Activated CD8-positive, alpha-beta T cell treated with anti-CD3 and anti-CD28 coated beads, Interleukin-2, amount 10 ng/mL, durations not matched to agents 7 days and 5 days (primary cell): Measurements from ENCODE around the gene TUBB1. TPM values are rescaled to one million over a fixed set of nuclear protein-coding genes. Genes with fewer than 3 reads are reported as not detected.

Experiments
- ATAC-seq: fragments of 150-1000 bp; cut with Tn5 transposase; one replicate; pipeline ENCODE4 v1.10.0; 2021; ENCODE audit warnings: moderate library complexity
- CTCF ChIA-PET: fragments of 350-600 bp; sonication (Branson Sonifier 250); formaldehyde crosslinking; loops from one replicate; lab custom pipeline; 2021; ENCODE audit warnings: antibody characterized with exemption; lab: Charles Lee
- POLR2A ChIA-PET: fragments of 350-600 bp; sonication (Branson Sonifier 250); formaldehyde crosslinking; loops from one replicate; lab custom pipeline; 2021; ENCODE audit warnings: antibody characterized with exemption; lab: Charles Lee
- DNase-seq: peaks from one replicate; pipeline ENCODE4 v3.0.0-alpha.2; 2020
- H3K27ac Mint-ChIP-seq: one replicate; pipeline ENCODE4 v1.8.0; 2021; ENCODE audit warnings: mild to moderate bottlenecking, mixed read lengths
- H3K27me3 Mint-ChIP-seq: one replicate; pipeline ENCODE4 v1.8.0; 2021; ENCODE audit warnings: low read depth, mixed read lengths
- H3K36me3 Mint-ChIP-seq: one replicate; pipeline ENCODE4 v1.8.0; 2021; ENCODE audit warnings: low read depth, mixed read lengths
- H3K4me1 Mint-ChIP-seq: one replicate; pipeline ENCODE4 v1.8.0; 2021; ENCODE audit warnings: low read depth, mixed read lengths
- H3K4me3 Mint-ChIP-seq: one replicate; pipeline ENCODE4 v1.8.0; 2021; ENCODE audit warnings: mild to moderate bottlenecking, mixed read lengths
- H3K9me3 Mint-ChIP-seq: one replicate; pipeline ENCODE4 v1.8.0; 2022; ENCODE audit warnings: mixed read lengths; ENCODE audit not compliant: insufficient read depth
- total RNA-seq, 2 experiments: library from RNA; stranded (reverse); gene quantifications; one replicate each; pipeline ENCODE4 v1.2.3, GENCODE V29; 2021

The TUBB1 gene
- total RNA-seq, 2 experiments from 2014 or later: not detected

DNA sequence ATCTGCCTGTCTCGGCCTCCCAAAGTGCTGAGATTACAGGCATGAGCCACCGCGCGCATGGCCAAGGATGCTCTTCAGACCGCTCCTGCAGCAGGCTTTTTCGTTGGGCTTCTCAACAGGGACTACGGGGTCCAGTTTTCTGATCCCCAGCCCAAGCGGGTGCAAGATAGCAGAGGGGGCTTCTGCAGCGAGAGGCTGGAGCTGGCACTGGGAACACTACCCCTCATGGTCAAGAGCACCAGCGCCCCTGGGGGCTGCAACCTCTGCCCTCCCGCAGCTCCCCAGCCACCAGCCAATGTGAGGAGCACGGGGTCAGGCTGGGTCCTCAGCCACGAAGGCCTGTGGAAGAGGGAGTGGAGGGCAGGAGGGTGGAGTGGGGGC lies 18.2 kb upstream of the TUBB1 start:
- POLR2A ChIA-PET: interaction anchor here (1.0 kb wide), 1 partner anchor 10 kb away, joined by 3 read pairs; no protein-coding TSS in a partner anchor

DNA sequence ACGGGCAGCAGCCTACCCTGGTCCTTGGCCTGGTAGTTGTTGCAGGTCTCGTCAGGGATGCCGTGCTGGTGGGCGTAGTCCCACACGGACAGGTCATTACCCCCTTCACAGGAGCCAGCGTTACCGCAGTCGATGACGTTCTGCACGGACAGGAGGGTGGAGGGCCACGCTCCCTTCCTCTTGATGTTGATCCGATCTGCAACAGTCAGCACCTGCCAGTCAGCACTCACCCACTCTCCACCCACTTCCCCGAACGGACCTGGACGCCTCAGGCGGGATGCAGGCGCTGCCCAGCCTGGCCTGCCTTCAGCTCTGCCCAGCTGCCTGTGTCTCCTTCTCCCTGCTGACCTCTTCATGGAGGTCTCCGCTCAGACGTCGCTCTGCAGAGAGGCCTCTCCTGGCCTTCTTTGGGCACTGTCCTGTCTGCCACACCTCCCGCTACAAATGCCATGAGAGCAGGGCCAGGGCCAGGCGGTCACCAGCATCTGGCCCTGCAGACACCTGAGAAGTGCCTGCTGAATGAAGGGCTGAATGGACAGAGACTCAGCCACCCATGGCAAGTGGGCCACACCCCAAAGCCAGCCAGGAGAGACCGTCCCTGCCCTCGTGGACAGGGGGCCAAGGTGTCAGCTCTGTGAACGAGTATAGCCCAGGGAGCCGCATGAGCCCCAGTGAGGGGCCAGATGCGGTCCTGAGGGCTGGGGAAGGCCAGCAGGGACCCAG lies 17.6 kb upstream of the TUBB1 start:
- ChIA-PET POLR2A (interaction anchor here (1.0 kb wide), 1 partner anchor 10 kb away, joined by 3 read pairs; no protein-coding TSS in a partner anchor), CTCF (no interaction called here)
- DNase-seq: no peak

More for the DNA sequence above, 18.2 kb upstream of the TUBB1 start:
- CTCF ChIA-PET: no interaction called here
- ATAC-seq: no peak
- H3K36me3 Mint-ChIP-seq: peaks cover 36% of the 10 kb centered on the region
- H3K27me3 Mint-ChIP-seq: no peaks in the 10 kb centered on the region
- H3K4me3 Mint-ChIP-seq: no peak overlapping the region
- no peaks in the 10 kb centered on the region for H3K9me3 Mint-ChIP-seq
- no peak for DNase-seq
- peaks cover 32% of the 10 kb centered on the region for H3K4me1 Mint-ChIP-seq
- H3K27ac Mint-ChIP-seq: no peak overlapping the region

DNA sequence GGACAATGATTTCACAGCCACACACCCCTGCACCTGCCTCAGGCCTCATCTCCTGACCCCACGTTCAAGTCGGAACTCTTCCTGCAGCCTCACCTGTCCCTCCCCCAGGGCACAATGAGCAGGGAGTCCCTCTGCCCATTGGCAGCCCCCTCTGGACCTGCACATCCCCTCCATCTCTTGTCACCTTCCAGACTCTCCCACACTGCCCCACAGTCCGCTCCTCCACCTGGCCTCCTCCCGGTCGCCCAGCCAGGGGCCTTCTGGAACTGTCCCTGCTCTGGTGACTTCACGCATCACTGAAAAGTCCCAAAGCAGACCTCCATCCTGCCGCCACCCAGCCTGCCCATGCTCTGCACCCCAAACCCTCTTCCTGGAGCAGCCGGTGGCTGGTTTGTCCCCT lies 16.8 kb upstream of the TUBB1 start:
- H3K27ac Mint-ChIP-seq: no peak overlapping the region
- peaks cover 35% of the 10 kb centered on the region for H3K4me1 Mint-ChIP-seq
- H3K36me3 Mint-ChIP-seq: peaks cover 26% of the 10 kb centered on the region
- POLR2A ChIA-PET: no interaction called here
- H3K4me3 Mint-ChIP-seq: no peak overlapping the region
- no peaks in the 10 kb centered on the region for H3K27me3 Mint-ChIP-seq
- ATAC-seq: no peak
- H3K9me3 Mint-ChIP-seq: no peaks in the 10 kb centered on the region
- DNase-seq: no peak
- CTCF ChIA-PET: no interaction called here

More for the DNA sequence above, 17.6 kb upstream of the TUBB1 start:
- Mint-ChIP-seq H3K36me3 (peaks cover 31% of the 10 kb centered on the region), H3K9me3 (no peaks in the 10 kb centered on the region), H3K27ac (no peak overlapping the region), H3K27me3 (no peaks in the 10 kb centered on the region), H3K4me1 (peaks cover 35% of the 10 kb centered on the region), H3K4me3 (no peak overlapping the region)
- no peak for ATAC-seq

DNA sequence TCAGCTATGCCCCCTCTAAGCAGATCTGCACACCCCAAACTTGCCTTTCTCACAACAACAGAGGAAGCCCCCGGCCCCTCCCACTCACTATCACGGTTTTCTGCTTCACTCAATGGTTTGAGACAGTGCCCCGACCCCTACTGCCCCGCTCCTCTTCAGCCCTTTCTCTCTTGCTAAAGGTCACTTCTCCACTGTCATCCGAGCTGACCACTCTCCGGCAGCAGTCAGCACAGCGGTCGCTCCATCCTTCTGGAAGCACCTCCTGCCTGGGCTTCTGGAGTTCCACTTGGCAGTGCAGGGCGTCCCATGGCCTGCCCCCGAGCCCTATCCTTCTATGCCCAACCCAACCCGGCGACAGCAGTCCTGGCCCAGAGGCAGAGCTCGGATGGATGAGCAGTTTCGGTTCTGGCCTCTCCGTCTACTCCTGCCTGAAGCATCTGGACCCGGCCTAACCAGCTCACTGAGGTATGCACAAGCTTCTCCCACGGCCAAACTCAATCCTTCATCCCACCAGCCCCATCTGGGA lies 16.3 kb upstream of the TUBB1 start:
- no peak for ATAC-seq
- Mint-ChIP-seq H3K9me3 (no peaks in the 10 kb centered on the region), H3K27ac (no peak overlapping the region), H3K4me1 (peaks cover 39% of the 10 kb centered on the region), H3K36me3 (peaks cover 21% of the 10 kb centered on the region), H3K27me3 (no peaks in the 10 kb centered on the region), H3K4me3 (no peak overlapping the region)
- ChIA-PET POLR2A (interaction anchor here (2.2 kb wide), 1 partner anchor 29 kb away, joined by 5 read pairs; the partner anchor contains the start of gene ATP5F1E), CTCF (no interaction called here)
- DNase-seq: no peak

DNA sequence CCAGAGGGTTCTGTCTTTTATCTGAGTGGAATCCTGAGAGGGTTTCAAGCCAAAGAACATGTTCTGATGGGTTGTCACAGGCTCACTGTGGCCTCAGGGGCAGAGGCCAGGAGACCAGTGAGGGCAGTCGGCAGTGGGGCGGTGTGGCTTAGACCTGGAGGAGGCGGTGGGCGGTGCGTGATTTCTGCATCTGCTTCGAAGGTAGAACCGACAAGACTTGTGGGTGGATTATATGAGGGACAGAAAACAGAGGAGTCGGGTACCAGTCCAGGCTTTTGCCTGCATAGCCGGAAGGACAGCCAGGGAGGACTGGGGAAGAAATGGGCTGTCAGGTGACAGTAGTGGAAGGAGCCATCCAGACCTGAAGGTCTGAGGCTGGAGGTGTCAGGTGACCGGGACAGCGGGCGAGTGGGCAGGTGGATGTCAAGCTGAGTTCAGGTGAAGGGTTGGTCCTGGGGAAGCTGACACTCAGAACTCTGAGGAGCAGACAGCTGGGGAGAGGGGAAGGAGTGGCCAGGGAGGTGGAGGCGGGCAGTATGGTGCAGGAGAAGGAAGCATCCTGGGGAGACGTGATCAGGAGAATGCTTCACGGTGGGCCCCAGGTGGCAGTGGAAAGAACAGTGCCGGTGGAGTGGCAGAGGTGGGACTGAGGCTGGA lies 15.3 kb upstream of the TUBB1 start:
- Mint-ChIP-seq H3K4me1 (peaks cover 39% of the 10 kb centered on the region), H3K27ac (peak overlapping the region; percentile 92), H3K27me3 (no peaks in the 10 kb centered on the region), H3K36me3 (peaks cover 18% of the 10 kb centered on the region), H3K9me3 (no peaks in the 10 kb centered on the region), H3K4me3 (peak overlapping the region; percentile 72)
- DNase-seq (no peak), ATAC-seq (no peak)
- CTCF ChIA-PET: interaction anchor here (1.1 kb wide), 1 partner anchor 11 kb away, joined by 3 read pairs; no protein-coding TSS in a partner anchor
- POLR2A ChIA-PET: interaction anchor here (2.2 kb wide), 1 partner anchor 28 kb away, joined by 5 read pairs; the partner anchor contains the start of gene ATP5F1E

DNA sequence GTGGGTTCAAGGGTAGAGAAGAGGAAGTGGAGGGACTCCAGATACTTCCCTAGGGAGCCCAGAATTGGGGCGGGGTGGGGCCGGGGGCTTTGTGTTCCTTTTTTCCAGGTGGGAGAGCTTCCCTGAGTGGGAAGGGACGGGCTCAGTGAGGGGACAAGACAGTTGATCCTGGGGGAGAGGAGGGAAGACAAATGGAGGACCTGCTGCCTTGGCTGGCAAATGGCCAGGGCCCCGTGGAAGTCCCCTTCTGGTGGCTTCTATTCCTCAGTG lies 14.8 kb upstream of the TUBB1 start:
- no peaks in the 10 kb centered on the region for H3K9me3 Mint-ChIP-seq
- DNase-seq: no peak
- peaks cover 39% of the 10 kb centered on the region for H3K4me1 Mint-ChIP-seq
- H3K27ac Mint-ChIP-seq: peak overlapping the region; percentile 92
- peaks cover 15% of the 10 kb centered on the region for H3K36me3 Mint-ChIP-seq
- no peak for ATAC-seq
- no peaks in the 10 kb centered on the region for H3K27me3 Mint-ChIP-seq
- POLR2A ChIA-PET: interaction anchor here (2.2 kb wide), 1 partner anchor 27 kb away, joined by 5 read pairs; the partner anchor contains the start of gene ATP5F1E
- H3K4me3 Mint-ChIP-seq: peak overlapping the region; percentile 72
- CTCF ChIA-PET: interaction anchor here (1.1 kb wide), 1 partner anchor 11 kb away, joined by 3 read pairs; no protein-coding TSS in a partner anchor

DNA sequence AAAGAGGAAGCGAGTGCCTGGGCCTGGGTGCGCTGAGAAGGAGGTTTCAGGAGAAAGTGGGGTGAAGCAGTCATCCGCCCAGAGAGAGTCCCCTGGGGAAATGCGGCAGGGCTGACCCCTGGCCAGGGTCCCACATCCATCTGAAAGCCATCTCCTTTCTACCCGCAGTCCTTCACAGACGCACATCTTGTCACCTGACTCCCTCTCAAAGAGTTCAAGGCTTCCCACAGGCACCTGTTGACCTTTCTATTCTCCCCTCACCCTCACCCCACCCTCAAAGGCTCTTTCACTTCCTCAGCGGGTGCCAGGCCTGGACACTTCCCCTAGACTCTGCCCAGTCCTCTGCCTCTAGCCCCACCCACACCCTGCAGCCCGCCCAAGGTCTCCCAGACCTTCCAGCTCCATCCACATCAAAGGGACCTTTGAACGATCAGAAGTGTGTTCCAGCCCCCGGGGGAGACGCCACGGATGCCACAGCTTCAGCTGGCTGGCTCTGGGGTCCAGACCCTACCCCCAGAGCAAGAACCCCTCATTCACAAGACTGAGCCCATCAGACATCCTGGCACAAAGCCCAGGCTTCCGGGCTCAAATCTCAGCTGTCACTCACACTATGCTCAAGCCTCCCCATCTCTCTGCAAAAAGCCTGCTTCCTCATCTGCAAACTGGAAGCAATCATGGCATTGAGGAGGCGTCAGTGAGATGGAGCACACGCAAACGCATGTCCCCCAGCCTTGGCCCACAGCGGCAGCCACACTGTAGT lies 14.3 kb upstream of the TUBB1 start:
- DNase-seq: peak; percentile 67
- H3K36me3 Mint-ChIP-seq: peaks cover 14% of the 10 kb centered on the region
- H3K4me1 Mint-ChIP-seq: peaks cover 41% of the 10 kb centered on the region
- H3K27me3 Mint-ChIP-seq: no peaks in the 10 kb centered on the region
- H3K4me3 Mint-ChIP-seq: peak overlapping the region; percentile 72
- ChIA-PET POLR2A (interaction anchor here (2.2 kb wide), 1 partner anchor 27 kb away, joined by 5 read pairs; the partner anchor contains the start of gene ATP5F1E), CTCF (interaction anchor here (1.1 kb wide), 1 partner anchor 12 kb away, joined by 3 read pairs; no protein-coding TSS in a partner anchor)
- H3K9me3 Mint-ChIP-seq: no peaks in the 10 kb centered on the region
- ATAC-seq: peak; percentile 56
- peak overlapping the region; percentile 92 for H3K27ac Mint-ChIP-seq

DNA sequence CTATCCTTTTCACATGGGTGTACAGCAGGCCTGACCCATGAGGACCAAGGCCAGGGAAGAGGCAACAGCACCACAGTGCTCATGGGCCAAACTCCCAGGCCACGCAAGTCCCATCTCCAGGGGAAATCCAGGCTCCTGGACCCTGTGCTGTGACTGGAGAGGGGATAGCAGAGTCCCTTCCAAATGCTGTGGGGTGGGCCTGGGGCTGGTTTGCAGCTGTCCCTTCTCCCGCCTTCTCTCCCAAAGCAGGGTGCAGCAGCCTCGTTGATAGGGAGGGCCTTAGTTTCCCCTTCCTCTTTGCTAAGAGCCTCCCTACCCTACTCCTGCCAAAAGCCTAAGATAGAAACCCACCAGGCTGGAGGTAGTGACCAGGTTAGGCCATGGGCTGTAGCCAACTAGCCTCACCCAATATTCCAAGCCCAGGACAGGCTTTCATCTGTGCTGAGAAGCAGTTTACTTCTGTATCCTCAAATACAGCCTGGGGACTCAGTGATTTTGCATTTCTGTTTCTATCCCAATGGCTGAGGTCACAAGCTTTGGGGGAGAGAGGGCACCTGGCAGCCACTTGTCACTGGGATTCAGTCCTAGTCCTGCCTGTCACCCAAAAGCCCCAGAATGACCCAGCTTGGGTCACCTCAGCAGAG lies 13.6 kb upstream of the TUBB1 start:
- H3K4me3 Mint-ChIP-seq: peak overlapping the region; percentile 72
- no peaks in the 10 kb centered on the region for H3K9me3 Mint-ChIP-seq
- CTCF ChIA-PET: interaction anchor here (0.6 kb wide), 1 partner anchor 117 kb away, joined by 3 read pairs; no protein-coding TSS in a partner anchor
- H3K36me3 Mint-ChIP-seq: peaks cover 11% of the 10 kb centered on the region
- no peaks in the 10 kb centered on the region for H3K27me3 Mint-ChIP-seq
- ATAC-seq: no peak
- DNase-seq: no peak
- peaks cover 48% of the 10 kb centered on the region for H3K4me1 Mint-ChIP-seq
- POLR2A ChIA-PET: interaction anchor here (1.0 kb wide), 1 partner anchor 10 kb away, joined by 4 read pairs; no protein-coding TSS in a partner anchor
- H3K27ac Mint-ChIP-seq: peak overlapping the region; percentile 92

DNA sequence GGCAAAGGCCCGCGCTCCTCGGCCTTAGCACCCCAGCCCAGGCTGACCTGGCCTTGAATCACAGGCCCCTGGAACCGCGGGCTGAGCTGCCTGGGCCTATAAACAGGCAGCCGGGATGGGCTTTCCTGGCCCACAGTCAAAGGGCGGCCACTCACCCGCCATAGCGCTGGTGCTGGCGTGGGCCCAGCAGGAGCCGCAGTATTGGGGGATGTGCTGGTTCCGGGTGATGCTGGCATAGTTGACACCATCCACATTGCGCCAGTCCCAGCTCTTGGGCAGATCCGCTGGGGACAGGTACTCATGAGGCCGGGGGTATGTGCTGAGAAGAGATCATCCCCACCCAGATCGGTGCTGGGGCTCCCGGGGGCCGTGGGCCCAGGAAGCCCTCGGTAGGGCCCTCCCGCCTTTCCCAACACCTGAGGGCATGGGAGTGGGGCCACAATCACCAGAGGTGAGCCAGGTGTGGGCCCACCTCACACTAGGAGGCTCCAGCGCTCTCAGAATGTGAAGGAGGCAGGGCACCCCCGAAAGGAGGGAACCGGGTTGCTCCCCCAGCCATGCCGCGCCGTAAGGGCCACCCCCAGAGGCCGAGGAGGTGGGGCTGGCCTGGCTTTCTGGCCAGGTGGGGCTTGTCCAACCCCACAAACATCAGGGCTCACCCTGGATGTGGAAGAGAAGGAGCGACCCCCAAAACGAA lies 12.9 kb upstream of the TUBB1 start:
- no peak for DNase-seq
- ChIA-PET POLR2A (interaction anchor here (0.6 to 1.0 kb wide), 2 partner anchors 9 to 25 kb away, joined by 3 to 4 read pairs; no protein-coding TSS in a partner anchor), CTCF (interaction anchor here (0.6 kb wide), 1 partner anchor 116 kb away, joined by 3 read pairs; no protein-coding TSS in a partner anchor)
- Mint-ChIP-seq H3K4me3 (peak overlapping the region; percentile 72), H3K9me3 (no peaks in the 10 kb centered on the region), H3K27ac (peak overlapping the region; percentile 92), H3K4me1 (peaks cover 55% of the 10 kb centered on the region), H3K27me3 (no peaks in the 10 kb centered on the region), H3K36me3 (peaks cover 11% of the 10 kb centered on the region)
- ATAC-seq: peak; percentile 15

DNA sequence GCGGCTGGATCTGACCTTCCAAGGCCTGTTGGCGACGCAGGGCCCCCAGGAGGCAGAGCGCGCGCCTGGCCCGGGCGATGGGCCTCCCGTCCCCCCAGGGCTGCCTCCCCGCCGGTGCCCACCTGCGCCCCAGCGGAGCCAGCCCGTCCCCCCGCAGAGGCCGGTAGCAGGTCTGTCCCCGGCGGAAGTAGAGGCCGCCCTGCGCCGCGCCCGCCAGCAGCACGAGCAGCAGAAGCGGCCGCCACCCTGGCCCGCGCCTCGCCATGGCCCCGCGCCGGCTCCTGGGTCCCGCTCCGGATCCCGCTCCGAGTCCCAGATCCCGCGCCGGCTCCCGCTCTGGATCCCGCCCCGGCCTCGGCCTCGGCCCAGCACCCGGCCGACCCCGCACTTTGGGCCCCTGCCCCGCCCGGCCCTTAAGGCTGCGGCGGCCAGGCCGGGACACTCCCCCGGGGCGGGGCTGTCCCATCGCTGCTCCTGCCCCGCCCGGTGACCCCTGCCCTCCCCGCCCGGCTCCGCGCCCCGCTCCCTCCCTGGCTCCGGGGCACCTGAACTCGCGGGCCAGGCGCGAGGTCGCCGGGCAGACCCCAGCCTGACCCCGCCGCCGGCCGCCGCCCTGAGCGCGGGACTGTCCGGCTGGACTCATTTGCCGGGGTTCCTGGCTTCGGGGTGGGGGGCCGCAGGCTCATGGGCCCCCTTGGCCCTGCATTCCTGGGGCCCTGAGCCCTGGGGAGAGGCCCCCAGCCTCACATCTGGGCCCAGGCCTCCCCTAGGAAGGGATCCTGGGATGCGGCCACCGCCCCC lies 12.2 kb upstream of the TUBB1 start, which contains the start of gene CTSZ:
CTSZ (minus strand) TSS at position 391 of the 801 bp plus-strand sequence; CDS start at position 265, 126 bp downstream.
- H3K27me3 Mint-ChIP-seq: no peaks in the 10 kb centered on the region
- peak within 1 kb of the TSS; percentile 72 for H3K4me3 Mint-ChIP-seq
- POLR2A ChIA-PET: no interaction called here
- DNase-seq (peak; percentile 52), ATAC-seq (peak; percentile 76)
- peaks cover 7% of the 10 kb centered on the region for H3K36me3 Mint-ChIP-seq
- CTCF ChIA-PET: interaction anchor here (2.0 kb wide), 1 partner anchor 201 kb away, joined by 6 read pairs; no protein-coding TSS in a partner anchor
- peak within 1 kb of the TSS; percentile 92 for H3K27ac Mint-ChIP-seq
- peaks cover 63% of the 10 kb centered on the region for H3K4me1 Mint-ChIP-seq
- no peaks in the 10 kb centered on the region for H3K9me3 Mint-ChIP-seq
